Suprapubic skin (tissue), 4 donors: Measurements from ENCODE around the gene PLXNA4. TPM values are rescaled to one million over a fixed set of nuclear protein-coding genes. Genes with fewer than 3 reads are reported as not detected.
A peak's percentile ranks its signal among the peaks of the same experiment; 100 is the strongest.

ENCODE experiments used
- DNase-seq, 2 donors: peaks; one replicate each; pipeline ENCODE4 v3.0.0-alpha.2; 2019; ENCODE audit warnings: low spot score in 2 of 2
- H3K27ac ChIP-seq: fragments of 200-600 bp; sonication (generic); one replicate; pipeline ENCODE4 v1.5.1; 2019
- H3K27me3 ChIP-seq: fragments of 200-600 bp; sonication (generic); one replicate; pipeline ENCODE4 v1.5.1; 2019
- H3K36me3 ChIP-seq: fragments of 200-600 bp; sonication (generic); one replicate; pipeline ENCODE4 v1.5.1; 2019
- H3K4me1 ChIP-seq: fragments of 200-600 bp; sonication (generic); one replicate; pipeline ENCODE4 v1.5.1; 2019
- H3K4me3 ChIP-seq: fragments of 200-600 bp; sonication (generic); one replicate; pipeline ENCODE4 v1.5.1; 2019; ENCODE audit warnings: mild to moderate bottlenecking
- H3K9me3 ChIP-seq: fragments of 200-600 bp; sonication (generic); one replicate; pipeline ENCODE4 v1.5.1; 2019
- EP300 ChIP-seq: sonication (generic); formaldehyde crosslinking; IDR thresholded peaks from one replicate; pipeline ENCODE4 v1.6.1; 2017; ENCODE audit warnings: antibody characterized with exemption
- POLR2A ChIP-seq, 2 donors: fragments of 450-650 bp; IDR thresholded peaks; one replicate each; pipeline ENCODE4 v1.6.1; 2017; ENCODE audit warnings: antibody characterized with exemption in 2 of 2, mild to moderate bottlenecking in 2 of 2, moderate library complexity in 2 of 2
- POLR2AphosphoS5 ChIP-seq, 3 donors: sonication (generic); formaldehyde crosslinking; IDR thresholded peaks; one replicate each; pipeline ENCODE4 v1.6.1; 2017; ENCODE audit warnings: antibody characterized with exemption in 3 of 3
- WGBS: methylation state at CpG from one replicate; pipeline ENCODE4 v1.1.5; 2018; 5-methylcytosine and 5-hydroxymethylcytosine counted together
- total RNA-seq, 4 donors: library from RNA; depleted of rRNA; stranded (reverse); fragments of >200 nt; gene quantifications; one replicate each; pipeline ENCODE4 v1.1.0, GENCODE V29; 2016
- TF ChIP-seq, protein P1 (sequence below), 2 donors: fragments of 200-600 bp in 1 of 2; fragments of 450-650 bp in 1 of 2; sonication (generic) in 1 of 2; IDR thresholded peaks; one replicate each; pipeline ENCODE4 v1.5.1; 2016 to 2019; ENCODE audit warnings: antibody characterized with exemption in 2 of 2, mild to moderate bottlenecking in 1 of 2, moderate library complexity in 1 of 2

Gene PLXNA4
- total RNA-seq, 4 donors from 2014 or later, result 5.4 to 10.7 (median 7.1) TPM

DNA sequence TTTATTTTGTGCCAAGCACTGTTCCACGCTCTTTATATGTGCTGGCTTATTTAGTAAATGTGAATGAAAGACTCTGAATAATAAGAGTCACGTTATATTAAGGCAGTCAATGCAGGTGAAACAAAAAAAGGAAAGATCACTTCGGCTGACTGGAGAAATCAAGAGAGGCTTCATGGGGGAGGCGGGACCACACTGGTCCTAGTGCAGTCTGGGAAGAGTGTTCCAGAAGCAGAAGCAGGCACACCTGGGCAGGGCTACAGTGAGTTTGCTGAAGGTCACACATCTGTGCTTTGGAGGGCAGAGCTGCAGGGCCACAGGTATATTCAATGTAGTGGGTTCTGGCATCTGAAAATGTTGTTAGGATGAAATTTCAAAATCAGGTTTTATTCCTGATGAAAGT is 176.9 kb downstream of the PLXNA4 start:
- no peak for DNase-seq
- no peak for TF ChIP-seq POLR2A (IDR thresholded peaks at IDR 0.05)
- no peak for TF ChIP-seq EP300
- TF ChIP-seq POLR2AphosphoS5 (IDR thresholded peaks at IDR 0.05), result no peak
- TF ChIP-seq, protein P1, sequence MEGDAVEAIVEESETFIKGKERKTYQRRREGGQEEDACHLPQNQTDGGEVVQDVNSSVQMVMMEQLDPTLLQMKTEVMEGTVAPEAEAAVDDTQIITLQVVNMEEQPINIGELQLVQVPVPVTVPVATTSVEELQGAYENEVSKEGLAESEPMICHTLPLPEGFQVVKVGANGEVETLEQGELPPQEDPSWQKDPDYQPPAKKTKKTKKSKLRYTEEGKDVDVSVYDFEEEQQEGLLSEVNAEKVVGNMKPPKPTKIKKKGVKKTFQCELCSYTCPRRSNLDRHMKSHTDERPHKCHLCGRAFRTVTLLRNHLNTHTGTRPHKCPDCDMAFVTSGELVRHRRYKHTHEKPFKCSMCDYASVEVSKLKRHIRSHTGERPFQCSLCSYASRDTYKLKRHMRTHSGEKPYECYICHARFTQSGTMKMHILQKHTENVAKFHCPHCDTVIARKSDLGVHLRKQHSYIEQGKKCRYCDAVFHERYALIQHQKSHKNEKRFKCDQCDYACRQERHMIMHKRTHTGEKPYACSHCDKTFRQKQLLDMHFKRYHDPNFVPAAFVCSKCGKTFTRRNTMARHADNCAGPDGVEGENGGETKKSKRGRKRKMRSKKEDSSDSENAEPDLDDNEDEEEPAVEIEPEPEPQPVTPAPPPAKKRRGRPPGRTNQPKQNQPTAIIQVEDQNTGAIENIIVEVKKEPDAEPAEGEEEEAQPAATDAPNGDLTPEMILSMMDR (IDR thresholded peaks at IDR 0.05), result no peak
- Histone ChIP-seq H3K4me1 (peaks cover 25% of the 10 kb centered on the region), H3K36me3 (no peaks in the 10 kb centered on the region), H3K27me3 (no peaks in the 10 kb centered on the region), H3K27ac (no peak overlapping the region), H3K4me3 (no peak overlapping the region), H3K9me3 (no peaks in the 10 kb centered on the region)
- WGBS, result 90% methylated on average over 4 of the region's 4 CpGs

DNA sequence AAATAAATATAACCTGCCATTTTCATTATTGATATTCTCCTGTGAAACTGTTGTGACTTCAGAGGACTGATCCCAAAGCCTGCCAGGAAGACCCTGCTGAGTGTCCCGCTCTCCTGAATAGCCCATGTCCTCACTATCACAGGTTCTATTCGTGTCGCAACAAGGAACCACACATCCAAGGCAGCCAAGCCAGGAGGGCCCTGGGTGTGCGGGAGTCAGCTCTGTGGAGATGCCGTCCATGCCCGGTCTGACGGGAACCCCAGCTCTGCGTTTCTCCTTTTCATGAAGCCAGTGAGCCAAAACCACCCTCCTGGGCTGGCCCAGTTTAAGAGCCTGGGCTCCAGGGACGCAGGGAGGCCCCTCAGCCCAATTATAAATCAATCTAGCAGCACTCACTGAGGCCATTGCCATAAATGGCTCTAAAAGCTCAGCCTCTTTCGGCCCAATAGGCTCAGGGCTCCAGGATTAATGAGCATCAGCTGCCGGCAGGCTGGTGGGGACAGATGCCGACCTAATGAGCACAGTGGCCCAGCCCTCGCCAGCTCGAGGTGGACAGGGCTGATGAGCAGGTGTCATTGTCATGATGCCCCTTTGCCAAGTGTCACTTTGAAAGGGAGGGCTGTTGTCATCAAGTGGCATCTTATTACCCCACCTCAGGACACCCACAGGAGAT is 177.9 kb downstream of the PLXNA4 start:
- H3K4me3 ChIP-seq, result no peak overlapping the region
- no peak for DNase-seq
- H3K27ac ChIP-seq, result no peak overlapping the region
- no peaks in the 10 kb centered on the region for H3K36me3 ChIP-seq
- no peak for TF ChIP-seq POLR2AphosphoS5 (IDR thresholded peaks at IDR 0.05)
- TF ChIP-seq, protein P1 (IDR thresholded peaks at IDR 0.05), result no peak
- no peak for TF ChIP-seq EP300
- TF ChIP-seq POLR2A (IDR thresholded peaks at IDR 0.05), result no peak
- H3K27me3 ChIP-seq, result no peaks in the 10 kb centered on the region
- H3K9me3 ChIP-seq, result no peaks in the 10 kb centered on the region
- H3K4me1 ChIP-seq, result peaks cover 30% of the 10 kb centered on the region
- 96% methylated on average over 7 of the region's 14 CpGs for WGBS

DNA sequence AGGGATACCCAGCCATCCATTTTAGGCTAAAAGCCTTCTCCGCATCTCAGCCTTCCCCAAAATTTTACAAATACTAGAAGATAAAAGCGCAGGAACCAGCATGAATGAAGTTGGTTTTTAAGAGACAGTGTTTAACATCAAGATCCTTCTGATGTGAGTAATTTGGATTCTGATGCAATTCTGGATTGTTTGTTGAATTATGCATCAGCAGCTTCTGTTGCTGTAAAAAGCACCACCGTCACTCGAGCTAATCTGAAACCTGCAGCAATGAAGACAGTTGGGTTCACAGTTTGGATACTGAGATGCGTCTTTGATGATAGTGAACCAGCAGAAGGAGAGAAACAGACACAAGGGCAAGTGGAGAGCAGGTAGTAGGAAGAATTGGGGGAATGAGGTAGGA is 179.2 kb downstream of the PLXNA4 start:
- Histone ChIP-seq H3K36me3 (no peaks in the 10 kb centered on the region), H3K27ac (no peak overlapping the region), H3K4me3 (no peak overlapping the region), H3K27me3 (no peaks in the 10 kb centered on the region), H3K4me1 (peaks cover 17% of the 10 kb centered on the region), H3K9me3 (no peaks in the 10 kb centered on the region)
- TF ChIP-seq POLR2A (IDR thresholded peaks at IDR 0.05) (no peak), POLR2AphosphoS5 (IDR thresholded peaks at IDR 0.05) (no peak), EP300 (no peak)
- DNase-seq, result no peak
- WGBS, result 94% methylated on average over 5 of the region's 5 CpGs

DNA sequence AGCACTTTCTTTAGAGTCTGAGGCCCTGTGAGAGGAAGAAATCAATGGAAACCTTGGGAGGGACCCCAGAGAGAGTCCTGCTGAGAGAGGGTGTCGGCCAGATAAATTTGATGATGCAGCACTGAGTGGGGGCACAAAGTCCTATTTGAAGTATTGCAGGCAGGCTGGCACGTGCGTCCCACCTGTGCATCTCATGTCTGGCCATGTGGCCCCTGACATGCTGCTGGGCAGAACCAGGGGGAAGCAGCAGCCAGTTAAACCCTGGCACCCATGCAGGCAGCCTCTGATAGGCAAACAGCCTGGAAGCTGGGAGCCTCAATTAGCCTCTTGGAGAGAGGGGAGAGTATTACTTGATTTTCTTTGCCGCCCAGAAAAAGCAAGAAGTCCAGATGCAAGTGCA is 180.9 kb downstream of the PLXNA4 start:
- no peak overlapping the region for H3K27ac ChIP-seq
- TF ChIP-seq POLR2AphosphoS5 (IDR thresholded peaks at IDR 0.05), result no peak
- TF ChIP-seq, protein P1 (IDR thresholded peaks at IDR 0.05), result no peak
- no peak for TF ChIP-seq POLR2A (IDR thresholded peaks at IDR 0.05)
- no peak for TF ChIP-seq EP300

DNA sequence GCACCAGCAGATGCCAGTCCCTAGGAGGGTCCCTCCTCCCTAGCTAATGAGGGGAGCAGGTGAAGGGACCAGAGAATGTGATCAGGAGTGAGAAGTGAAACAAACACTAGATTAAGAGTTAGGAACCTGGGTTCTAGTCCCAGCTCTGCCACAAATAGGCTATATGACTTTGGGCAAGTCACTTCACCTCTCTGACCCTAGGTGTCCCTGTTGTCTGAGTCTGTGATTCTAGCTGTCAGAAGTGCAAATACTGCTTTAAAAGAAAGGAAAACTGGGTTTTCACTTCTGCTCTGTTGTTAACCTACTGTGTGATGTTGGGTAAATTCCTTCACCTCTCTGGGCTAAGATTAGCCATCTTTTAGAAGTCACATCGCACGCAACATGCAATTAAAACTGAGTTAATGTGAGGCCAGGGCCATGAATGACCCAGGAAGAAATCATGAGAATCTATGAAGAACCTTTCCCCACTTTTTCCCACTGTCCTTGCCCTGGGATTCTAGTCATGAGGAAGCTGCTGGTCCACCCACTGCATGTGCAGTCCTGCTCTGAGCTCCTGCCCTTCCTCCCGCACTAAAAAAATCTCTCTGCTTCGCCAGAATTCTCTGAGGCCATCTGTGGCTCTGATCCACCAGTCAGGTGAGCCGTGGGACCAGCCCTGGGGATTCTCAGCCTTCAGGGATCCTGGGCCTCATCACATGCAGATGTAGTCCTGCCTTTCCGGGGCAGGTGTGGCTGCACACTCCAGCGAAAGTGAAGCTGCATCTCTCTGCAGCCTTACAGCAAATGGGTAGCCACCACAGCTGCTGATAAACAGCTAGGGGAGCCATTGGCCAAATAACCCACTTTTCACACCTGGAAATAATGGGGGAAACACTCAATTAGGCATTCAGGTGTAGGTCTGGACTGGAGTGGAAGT is 181.7 kb downstream of the PLXNA4 start:
- no peak overlapping the region for H3K4me3 ChIP-seq
- H3K27ac ChIP-seq, result peak overlapping the region; percentile 3
- no peak for DNase-seq
- H3K9me3 ChIP-seq, result no peaks in the 10 kb centered on the region
- 52% methylated on average over 7 of the region's 7 CpGs for WGBS
- peaks cover 11% of the 10 kb centered on the region for H3K4me1 ChIP-seq
- no peak for TF ChIP-seq POLR2AphosphoS5 (IDR thresholded peaks at IDR 0.05)
- TF ChIP-seq, protein P1 (IDR thresholded peaks at IDR 0.05), result no peak
- no peak for TF ChIP-seq POLR2A (IDR thresholded peaks at IDR 0.05)
- no peak for TF ChIP-seq EP300
- no peaks in the 10 kb centered on the region for H3K36me3 ChIP-seq
- H3K27me3 ChIP-seq, result no peaks in the 10 kb centered on the region

More for the DNA sequence above, 180.9 kb downstream of the PLXNA4 start:
- H3K27me3 ChIP-seq, result no peaks in the 10 kb centered on the region
- no peaks in the 10 kb centered on the region for H3K36me3 ChIP-seq
- H3K9me3 ChIP-seq, result no peaks in the 10 kb centered on the region
- no peak for DNase-seq
- H3K4me3 ChIP-seq, result no peak overlapping the region
- WGBS, result 91% methylated on average over 4 of the region's 4 CpGs
- H3K4me1 ChIP-seq, result peaks cover 16% of the 10 kb centered on the region
